ENCODE results near the gene CBX7.

The CBX7 gene

DNA sequence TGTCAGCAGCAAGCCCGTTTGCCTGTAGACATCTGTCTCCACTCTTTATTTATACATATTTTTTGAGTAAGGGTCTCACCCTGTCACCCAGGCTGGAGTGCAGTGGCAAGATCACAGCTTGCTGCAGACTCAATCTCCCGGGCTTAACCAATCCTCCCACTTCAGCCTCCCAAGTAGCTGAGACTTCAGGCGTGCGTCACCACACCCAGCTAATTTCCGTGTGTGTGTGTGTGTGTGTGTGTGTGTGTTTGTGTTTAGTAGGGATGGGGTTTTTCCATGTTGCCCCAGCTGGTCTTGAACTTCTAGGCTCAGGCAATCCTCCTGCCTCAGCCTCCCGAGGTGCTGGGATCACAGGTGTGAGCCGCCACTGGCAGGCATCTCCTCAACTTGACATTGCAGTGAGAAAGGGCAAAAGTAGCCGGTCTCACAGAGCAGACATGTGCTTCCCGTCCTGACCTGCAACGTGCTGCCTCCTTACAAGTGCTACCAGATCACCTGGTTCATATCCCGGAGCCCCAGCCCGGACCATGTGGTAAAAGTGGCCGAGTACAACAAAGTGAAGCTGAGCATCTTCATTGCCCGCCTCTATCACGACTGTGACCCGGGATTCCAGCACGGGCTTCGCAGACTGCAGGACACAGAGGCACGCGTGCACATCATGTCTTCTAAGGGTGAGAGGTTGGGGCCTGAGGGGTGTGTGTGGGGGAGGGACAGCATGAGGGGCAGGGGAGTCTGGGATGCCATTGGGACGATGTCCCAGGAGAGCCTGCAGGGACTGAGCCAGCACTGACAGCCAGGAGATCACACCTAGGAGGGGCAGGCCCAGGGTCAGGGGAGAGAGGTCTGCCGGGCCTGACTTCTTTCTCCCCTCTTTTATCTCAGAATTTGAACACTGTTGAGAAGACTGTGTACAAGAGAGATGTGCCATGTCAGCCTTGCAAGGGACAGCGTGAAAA lies 61.1 kb downstream of the CBX7 start:
- no peak for DNase-seq (ENCODE audit: low read depth)

DNA sequence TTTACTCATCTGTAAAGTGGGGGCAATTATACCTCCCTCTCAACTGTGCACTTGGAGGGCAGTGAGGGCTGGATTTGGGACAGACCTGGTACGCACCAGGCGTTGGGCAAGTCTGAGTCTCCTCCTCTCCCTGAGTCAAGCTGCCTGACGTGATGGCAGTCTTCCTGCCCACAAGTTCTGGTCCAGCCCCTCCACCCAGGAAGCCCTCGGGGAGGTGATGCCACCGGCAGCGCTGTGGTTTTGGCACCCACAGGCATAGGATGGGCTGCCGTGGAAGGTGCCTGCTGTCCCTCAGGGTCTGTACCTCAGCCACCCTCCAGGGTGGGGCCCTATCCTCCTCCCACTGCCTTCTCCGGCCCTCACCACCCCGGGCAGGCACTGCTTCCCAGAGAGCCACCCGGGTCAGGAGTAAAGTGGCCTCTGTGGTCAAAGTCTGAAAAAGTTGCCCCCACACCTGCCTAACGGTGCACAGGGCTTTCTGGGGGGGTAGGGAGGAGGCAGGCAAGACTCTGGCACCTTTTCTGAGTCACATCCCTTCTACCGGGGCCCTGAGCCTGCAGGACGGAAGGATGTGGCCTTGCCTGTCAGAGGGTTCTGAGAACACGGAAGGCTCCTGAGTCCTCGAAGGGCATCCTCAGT lies 61.9 kb downstream of the CBX7 start:
- no peak for DNase-seq (ENCODE audit: low read depth)

DNA sequence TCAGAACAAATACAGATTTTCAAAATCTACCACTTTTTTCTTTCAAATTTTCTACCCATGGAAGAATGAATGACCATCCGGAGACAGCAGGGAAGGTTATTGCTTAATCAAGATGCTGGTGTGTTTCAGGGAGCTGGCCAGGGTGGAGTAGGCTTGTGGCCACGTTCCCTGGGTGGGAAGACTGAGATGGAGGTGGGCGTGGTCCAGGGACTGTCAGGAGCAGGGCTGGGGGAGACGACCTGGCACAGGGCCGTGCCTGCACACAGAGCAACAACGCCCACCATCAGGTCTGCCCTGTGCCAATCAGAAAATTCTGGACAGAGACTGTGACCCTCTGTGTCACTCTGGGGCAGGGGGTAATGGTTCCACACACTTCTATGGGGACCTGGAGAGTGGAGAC lies 62.6 kb downstream of the CBX7 start:
- DNase-seq (ENCODE audit: low read depth) = no peak

DNA sequence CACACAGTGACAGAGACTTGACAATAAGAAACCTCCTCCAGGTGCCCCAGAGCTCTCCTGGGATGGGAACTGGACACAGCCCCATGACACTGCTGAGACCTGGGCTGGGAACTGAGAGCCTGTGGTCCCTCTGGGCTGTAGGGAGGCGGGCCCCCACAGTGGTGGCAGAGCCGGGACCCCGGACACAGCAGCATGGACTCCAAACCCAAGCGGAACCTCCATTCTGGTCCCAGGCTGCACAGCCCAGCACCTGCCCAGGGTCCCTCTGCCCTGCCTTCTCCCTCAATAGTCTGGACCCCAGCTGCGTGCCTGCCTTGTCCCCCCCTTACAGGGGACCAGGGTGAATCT lies 63.8 kb downstream of the CBX7 start:
- no peak for DNase-seq (ENCODE audit: low read depth)

DNA sequence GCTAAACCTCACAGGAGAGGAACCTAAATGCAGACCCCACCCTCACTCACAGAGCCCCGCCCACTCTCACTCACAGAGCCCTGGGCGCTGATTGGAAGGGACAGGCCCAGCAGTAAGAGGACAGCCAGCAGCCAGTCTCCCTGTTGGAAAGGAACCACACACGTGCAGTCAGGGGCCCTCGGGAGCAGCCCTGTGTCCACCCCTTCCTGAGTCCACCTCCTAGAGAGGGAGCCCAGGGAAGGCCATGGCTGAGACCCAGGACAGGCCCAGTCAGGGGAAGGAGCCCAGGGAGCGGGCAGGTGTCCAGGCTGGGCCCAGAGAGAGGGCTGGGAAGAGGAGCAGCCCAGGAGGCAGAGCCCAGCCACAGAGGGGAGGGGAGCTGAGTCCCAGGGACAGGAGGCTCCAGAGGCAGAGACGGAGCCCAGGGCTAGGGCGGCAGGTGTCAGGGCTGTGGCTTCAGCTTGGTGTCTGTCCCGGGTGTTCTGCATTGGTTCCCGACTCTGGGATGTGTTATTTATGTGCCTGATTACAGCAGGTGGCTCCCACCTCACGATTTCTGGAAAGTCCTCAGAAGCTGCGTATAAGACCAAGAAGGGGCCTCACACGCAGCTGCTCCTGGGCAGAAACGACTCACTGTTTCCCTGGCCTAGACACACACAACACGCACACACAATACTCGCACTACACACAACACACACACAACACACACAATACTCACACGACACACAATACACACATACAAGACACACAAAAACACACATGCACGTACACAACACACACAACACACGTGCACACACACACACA lies 64.4 kb downstream of the CBX7 start:
- DNase-seq (ENCODE audit: low read depth) = no peak

DNA sequence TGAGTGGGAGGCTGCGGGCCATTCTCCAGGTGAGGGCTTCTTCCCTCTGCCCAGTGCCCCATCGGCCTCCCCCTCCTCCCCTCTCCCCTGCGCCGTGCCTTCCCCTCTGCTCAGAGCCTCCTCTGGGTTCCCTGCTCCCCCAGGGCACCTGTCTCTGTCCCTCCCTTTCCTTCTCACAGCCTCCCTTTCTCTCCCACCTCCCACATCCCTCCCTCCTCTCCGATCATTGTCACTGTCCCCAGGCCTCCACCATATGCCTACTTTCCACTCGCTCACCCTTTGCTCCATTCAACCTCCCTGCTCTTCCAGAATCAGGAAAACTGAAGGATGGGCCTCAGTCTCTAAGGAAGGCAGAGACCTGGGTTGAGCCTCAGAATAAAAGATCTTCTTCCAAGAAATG lies 65.4 kb downstream of the CBX7 start:
- DNase-seq (ENCODE audit: low read depth) = no peak

DNA sequence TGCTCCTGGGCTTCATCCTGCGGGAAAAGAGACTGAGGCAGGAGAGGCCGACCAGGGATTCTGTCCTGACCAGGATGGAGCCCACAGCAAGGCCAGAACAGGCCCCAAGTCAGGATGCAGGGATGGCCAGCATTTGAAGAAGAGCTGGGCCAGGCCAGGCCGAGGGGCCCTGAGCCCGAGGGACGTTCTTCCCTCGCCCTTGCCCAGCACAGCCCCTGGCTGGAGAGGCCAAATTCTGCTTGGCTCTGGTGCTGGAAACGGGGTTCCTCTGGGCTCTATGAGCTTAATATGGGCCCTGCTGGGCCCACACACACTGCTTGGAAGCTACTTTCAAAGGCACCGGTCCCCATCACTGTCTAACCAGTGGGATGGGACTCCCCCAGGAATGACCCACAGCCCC lies 67.8 kb downstream of the CBX7 start:
- no peak for DNase-seq (ENCODE audit: low read depth)

DNA sequence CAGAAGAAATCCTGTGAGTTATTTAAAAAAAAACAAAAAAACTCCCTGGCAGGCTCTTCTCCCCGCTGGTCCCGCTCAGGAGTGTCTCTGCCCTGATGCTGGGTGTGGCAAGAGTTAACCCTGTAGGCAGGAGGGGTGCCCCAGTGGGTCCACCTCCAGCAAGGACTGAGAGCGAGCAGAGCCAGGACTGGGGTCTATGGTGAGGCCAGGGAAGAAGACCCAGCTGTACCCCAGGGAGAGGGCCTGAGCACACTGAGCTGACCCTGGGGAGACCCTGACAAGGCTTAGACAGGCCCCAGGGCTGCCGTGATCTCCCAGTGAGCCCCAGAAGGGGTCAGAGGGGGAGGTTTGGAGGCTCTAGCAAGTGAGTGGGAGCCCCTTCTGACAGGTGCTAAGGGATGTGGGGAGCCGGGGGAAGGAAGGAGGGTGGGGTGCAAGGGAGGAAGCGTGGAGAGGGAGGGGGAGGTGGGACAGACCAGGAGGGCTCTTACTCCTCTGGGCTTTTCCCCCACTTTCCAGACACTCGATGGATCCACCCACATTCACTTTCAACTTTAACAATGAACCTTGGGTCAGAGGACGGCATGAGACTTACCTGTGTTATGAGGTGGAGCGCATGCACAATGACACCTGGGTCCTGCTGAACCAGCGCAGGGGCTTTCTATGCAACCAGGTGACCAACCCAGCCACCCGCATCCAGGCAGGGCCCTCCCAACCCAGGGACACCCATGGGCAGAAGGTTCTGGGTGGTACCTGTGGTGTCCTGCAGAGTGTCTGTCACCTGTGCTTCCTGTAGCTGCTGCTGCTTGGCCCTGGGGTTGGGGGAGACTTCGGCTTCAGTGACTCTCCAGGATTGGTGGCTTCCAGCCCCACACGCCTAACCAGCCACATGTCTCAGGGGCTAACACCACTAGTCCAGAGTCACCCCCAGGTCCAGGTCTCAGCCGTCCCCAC lies 69.0 kb downstream of the CBX7 start:
- DNase-seq (ENCODE audit: low read depth) = no peak

DNA sequence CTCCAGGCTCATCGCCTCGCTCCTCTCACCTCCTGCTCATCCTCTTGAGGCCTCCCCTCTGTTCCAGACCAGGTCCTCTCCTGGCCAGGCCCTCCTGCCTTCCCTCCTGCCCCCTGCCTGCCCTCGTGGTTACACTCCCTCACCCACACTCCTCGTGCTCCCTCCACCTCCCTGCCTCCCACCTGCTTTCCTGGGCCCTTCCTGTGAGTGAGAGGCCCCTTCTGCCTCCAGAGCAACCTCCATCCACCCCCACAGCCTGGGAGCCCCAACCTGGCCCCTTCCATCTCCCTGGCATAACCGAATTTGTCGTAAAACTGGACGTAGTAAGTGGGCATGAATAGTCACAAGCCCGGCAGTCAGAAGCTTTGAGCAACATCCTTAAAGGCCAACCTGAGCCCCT lies 70.9 kb downstream of the CBX7 start:
- no peak for DNase-seq (ENCODE audit: low read depth)

DNA sequence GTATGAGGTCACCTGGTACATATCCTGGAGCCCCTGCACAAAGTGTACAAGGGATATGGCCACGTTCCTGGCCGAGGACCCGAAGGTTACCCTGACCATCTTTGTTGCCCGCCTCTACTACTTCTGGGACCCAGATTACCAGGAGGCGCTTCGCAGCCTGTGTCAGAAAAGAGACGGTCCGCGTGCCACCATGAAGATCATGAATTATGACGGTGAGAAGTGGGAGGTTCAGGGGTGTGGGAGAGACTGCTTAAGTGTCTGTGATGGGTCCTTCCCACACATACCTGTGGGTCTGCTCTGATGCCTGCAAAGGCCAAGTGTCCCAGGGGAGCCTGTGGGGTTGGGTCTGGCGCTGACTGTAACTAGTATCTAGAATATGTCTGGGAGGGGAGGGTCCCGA lies 71.5 kb downstream of the CBX7 start:
- DNase-seq (ENCODE audit: low read depth) = no peak
